ENCODE results near the gene ANKRD13A.

DNA sequence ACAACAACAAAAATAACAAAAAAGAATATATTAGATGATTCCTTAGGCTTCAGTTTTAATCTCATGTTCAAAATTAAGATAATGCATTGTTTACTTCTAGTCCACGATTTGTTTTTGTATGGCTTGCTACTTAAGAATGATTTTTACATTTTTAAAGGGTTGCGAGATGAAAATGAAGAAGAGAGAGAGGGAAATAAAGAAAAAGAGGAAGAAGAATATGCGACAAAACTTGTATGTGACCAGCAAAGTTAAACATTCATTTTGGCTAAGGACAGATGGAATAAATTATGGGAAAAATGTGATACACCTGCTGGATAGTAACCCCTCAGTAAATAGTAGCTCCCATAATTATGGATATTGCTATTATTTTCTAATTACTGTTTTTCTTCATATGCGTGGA is 1.8 kb upstream of the ANKRD13A start:
- TF ChIP-seq, protein P1, sequence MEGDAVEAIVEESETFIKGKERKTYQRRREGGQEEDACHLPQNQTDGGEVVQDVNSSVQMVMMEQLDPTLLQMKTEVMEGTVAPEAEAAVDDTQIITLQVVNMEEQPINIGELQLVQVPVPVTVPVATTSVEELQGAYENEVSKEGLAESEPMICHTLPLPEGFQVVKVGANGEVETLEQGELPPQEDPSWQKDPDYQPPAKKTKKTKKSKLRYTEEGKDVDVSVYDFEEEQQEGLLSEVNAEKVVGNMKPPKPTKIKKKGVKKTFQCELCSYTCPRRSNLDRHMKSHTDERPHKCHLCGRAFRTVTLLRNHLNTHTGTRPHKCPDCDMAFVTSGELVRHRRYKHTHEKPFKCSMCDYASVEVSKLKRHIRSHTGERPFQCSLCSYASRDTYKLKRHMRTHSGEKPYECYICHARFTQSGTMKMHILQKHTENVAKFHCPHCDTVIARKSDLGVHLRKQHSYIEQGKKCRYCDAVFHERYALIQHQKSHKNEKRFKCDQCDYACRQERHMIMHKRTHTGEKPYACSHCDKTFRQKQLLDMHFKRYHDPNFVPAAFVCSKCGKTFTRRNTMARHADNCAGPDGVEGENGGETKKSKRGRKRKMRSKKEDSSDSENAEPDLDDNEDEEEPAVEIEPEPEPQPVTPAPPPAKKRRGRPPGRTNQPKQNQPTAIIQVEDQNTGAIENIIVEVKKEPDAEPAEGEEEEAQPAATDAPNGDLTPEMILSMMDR (IDR thresholded peaks at IDR 0.05): no peak
- TF ChIP-seq POLR2A (IDR thresholded peaks at IDR 0.05): no peak
